ENCODE measurements around the gene GGCX. TPM values are rescaled to one million over a fixed set of nuclear protein-coding genes. Genes with fewer than 3 reads are reported as not detected.
A peak's percentile ranks its signal among the peaks of the same experiment; 100 is the strongest.
"Not testable (repeated sequence)": the region's sequence is repeated elsewhere in the genome, so short reads cannot be mapped to it uniquely, and the experiment has no call there.

The GGCX gene
- total and polyA plus RNA-seq, 2 of the 4 experiments (the other 2 are of a cell fraction), result 35.0 to 39.4 TPM

GRCh38 chr2:85592299-85592698 is 31.0 kb upstream of the GGCX start:
- CTCF ChIA-PET, result not testable (repeated sequence)

More at GRCh38 chr2:85592299-85592698, 31.0 kb upstream of the GGCX start:
- intact Hi-C loops (cut with micrococcal nuclease); H3K14ac ChIP-seq (replicated peaks; ENCODE audit: low read depth, low read length); H3K4ac ChIP-seq (ENCODE audit: low read depth, low read length); H3K56ac ChIP-seq (ENCODE audit: extremely low read depth, insufficient read depth, low read length); H3K4me3 ChIP-seq (ENCODE audit: insufficient read depth, low read depth, low read length); H3K4me2 ChIP-seq (ENCODE audit: low read depth, low read length); H3K18ac ChIP-seq (ENCODE audit: low read depth, low read length); H4K5ac ChIP-seq (ENCODE audit: low read depth, low read length); H2AK9ac ChIP-seq (replicated peaks; ENCODE audit: low read depth, low read length, poor library complexity); H3K9ac ChIP-seq (ENCODE audit: low read depth, low read length); H2BK120ac ChIP-seq (ENCODE audit: low read depth, low read length); POLR2A ChIA-PET (ENCODE audit: unreplicated experiment); BruUV-seq (replicated peaks); H4K91ac ChIP-seq (ENCODE audit: insufficient read depth, low read depth, low read length); H4K8ac ChIP-seq (ENCODE audit: low read depth in 2 of 2, low read length in 2 of 2); dilution Hi-C loops (cut with HindIII; ENCODE audit: low sequenced_read_pairs, unreplicated experiment); H2BK5ac ChIP-seq (ENCODE audit: low read depth, low read length, poor library complexity, severe bottlenecking); DNase-seq; H3K9me3 ChIP-seq (ENCODE audit: control insufficient read depth, insufficient read depth, low read length); ATAC-seq (ENCODE audit: low read depth); H3K23ac ChIP-seq (ENCODE audit: low read depth, low read length); in situ Hi-C loops (cut with MboI; ENCODE audit: low sequenced_read_pairs); H3K36me3 ChIP-seq (ENCODE audit: control insufficient read depth, insufficient read depth, low read length); H3K27me3 ChIP-seq (ENCODE audit: control insufficient read depth, insufficient read depth, low read length); H3K27ac ChIP-seq (ENCODE audit: insufficient read depth, low read length); H2BK15ac ChIP-seq (ENCODE audit: low read depth, low read length); H2AFZ ChIP-seq (replicated peaks; ENCODE audit: low read length, poor library complexity): not testable (repeated sequence)
- peaks cover 39 to 79% of the 10 kb centered on the region in 2 experiments for H3K79me1 ChIP-seq (ENCODE audit: low read depth in 1 of 2, low read length in 2 of 2)
- H2AK5ac ChIP-seq (ENCODE audit: low read depth, low read length), result peak overlapping the region; percentile 24; the same call in 1 of the 2 replicates
- H4K20me1 ChIP-seq (ENCODE audit: insufficient read depth, low read length), result peaks cover 21% of the 10 kb centered on the region
- peaks cover 34% of the 10 kb centered on the region for H3K9me1 ChIP-seq (ENCODE audit: insufficient read depth, low read length)
- H3K4me1 ChIP-seq (ENCODE audit: control insufficient read depth, insufficient read depth, low read length), result peaks cover 26% of the 10 kb centered on the region
- WGBS, 2 experiments (ENCODE audit: extremely low coverage in 2 of 2, insufficient read length in 1 of 2), result no CpG with 5 or more reads among the region's 9 CpGs
- H2BK20ac ChIP-seq (ENCODE audit: low read depth, low read length), result peak overlapping the region; percentile 3; the same call in 1 of the 2 replicates

Measured in IMR-90 (cell line).